Right atrium auricular region (tissue), 2 donors: Measurements from ENCODE around the gene SMPD3. TPM values are rescaled to one million over a fixed set of nuclear protein-coding genes. Genes with fewer than 3 reads are reported as not detected.

Source experiments
- DNase-seq: peaks from one replicate; pipeline ENCODE4 v3.0.0-alpha.2; 2019; ENCODE audit warnings: low spot score
- H3K27ac ChIP-seq, 2 donors: fragments of 200-600 bp; sonication (generic); 1 replicate in 1 of 2; 2 replicates in 1 of 2; pipeline ENCODE4 v1.5.1; 2016 to 2019
- H3K27me3 ChIP-seq, 2 donors: fragments of 200-600 bp; sonication (generic); one replicate each; pipeline versions ENCODE4 v1.5.1 to v1.6.0; 2017 to 2019
- H3K36me3 ChIP-seq: fragments of 200-600 bp; sonication (generic); one replicate; pipeline ENCODE4 v1.5.1; 2016
- H3K4me1 ChIP-seq, 2 donors: fragments of 200-600 bp; sonication (generic); one replicate each; pipeline versions ENCODE4 v1.5.1 to v1.6.0; 2017 to 2019
- H3K4me3 ChIP-seq, 2 donors: fragments of 200-600 bp; sonication (generic); 1 replicate in 1 of 2; 2 replicates in 1 of 2; pipeline ENCODE4 v1.5.1; 2017 to 2019; ENCODE audit warnings: mild to moderate bottlenecking in 1 of 2, moderate library complexity in 1 of 2
- H3K9me3 ChIP-seq, 2 donors: fragments of 200-600 bp; sonication (generic); one replicate each; pipeline ENCODE4 v1.5.1; 2019
- total RNA-seq, 2 donors: library from RNA; depleted of rRNA; stranded (reverse); fragments of >200 nt; gene quantifications; one replicate each; pipeline ENCODE4 v1.1.0, GENCODE V29; 2016
- TF ChIP-seq, protein P1 (sequence below), 2 donors: fragments of 200-600 bp; sonication (generic); IDR thresholded peaks; one replicate each; pipeline ENCODE4 v1.5.1; 2019; ENCODE audit warnings: antibody characterized with exemption in 2 of 2

SMPD3 gene
- total RNA-seq, 2 donors from 2014 or later, result 3.0 to 4.4 TPM

DNA sequence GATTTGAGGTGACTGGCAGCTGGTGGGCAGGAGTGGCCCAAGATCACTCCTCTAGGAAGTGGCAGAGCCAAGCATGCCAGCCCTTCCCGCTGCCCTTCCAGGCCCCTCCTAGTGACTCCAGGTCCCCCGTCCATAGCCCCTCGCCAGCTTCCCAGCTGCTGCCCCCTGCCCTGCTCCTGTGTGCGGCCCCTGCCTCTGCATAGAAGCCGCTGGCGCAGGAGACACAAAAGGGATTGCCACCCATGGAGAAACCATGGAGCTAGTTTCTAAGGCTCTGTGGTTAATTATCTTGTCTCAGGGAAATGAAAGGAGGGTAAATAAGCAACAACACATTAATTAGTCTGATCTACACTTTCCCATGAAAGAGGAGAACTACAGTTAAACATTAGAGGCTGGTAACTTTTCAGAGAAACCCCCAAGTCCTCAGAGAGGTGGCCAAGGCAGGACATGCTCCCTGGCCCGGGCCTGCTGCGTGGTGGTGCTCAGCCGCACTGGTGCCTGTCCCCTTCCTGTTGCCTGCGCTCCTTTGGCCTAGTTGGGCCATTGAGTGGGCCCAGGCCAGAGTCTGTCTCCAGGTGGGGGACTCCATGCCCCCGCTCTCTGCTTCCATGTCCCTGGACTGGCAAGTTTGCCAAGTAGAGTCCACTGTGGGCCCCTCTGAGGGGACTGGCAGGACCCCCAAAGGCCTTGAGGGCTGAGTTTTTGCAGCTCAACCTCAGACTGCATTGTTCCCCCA, 72.3 kb downstream of the SMPD3 start:
- Histone ChIP-seq H3K9me3 (no peaks in the 10 kb centered on the region), H3K4me1 (no peaks in the 10 kb centered on the region), H3K36me3 (no peaks in the 10 kb centered on the region), H3K27ac (no peak overlapping the region), H3K4me3 (no peak overlapping the region), H3K27me3 (no peaks in the 10 kb centered on the region)
- TF ChIP-seq, protein P1, sequence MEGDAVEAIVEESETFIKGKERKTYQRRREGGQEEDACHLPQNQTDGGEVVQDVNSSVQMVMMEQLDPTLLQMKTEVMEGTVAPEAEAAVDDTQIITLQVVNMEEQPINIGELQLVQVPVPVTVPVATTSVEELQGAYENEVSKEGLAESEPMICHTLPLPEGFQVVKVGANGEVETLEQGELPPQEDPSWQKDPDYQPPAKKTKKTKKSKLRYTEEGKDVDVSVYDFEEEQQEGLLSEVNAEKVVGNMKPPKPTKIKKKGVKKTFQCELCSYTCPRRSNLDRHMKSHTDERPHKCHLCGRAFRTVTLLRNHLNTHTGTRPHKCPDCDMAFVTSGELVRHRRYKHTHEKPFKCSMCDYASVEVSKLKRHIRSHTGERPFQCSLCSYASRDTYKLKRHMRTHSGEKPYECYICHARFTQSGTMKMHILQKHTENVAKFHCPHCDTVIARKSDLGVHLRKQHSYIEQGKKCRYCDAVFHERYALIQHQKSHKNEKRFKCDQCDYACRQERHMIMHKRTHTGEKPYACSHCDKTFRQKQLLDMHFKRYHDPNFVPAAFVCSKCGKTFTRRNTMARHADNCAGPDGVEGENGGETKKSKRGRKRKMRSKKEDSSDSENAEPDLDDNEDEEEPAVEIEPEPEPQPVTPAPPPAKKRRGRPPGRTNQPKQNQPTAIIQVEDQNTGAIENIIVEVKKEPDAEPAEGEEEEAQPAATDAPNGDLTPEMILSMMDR (IDR thresholded peaks at IDR 0.05), result no peak
- no peak for DNase-seq

GRCh38 chr16:68374961-68375660, 73.2 kb downstream of the SMPD3 start:
- TF ChIP-seq, protein P1 (IDR thresholded peaks at IDR 0.05), result no peak
- Histone ChIP-seq H3K9me3 (no peaks in the 10 kb centered on the region), H3K36me3 (no peaks in the 10 kb centered on the region), H3K27me3 (no peaks in the 10 kb centered on the region), H3K4me1 (no peaks in the 10 kb centered on the region), H3K27ac (no peak overlapping the region), H3K4me3 (no peak overlapping the region)
- DNase-seq, result no peak

DNA sequence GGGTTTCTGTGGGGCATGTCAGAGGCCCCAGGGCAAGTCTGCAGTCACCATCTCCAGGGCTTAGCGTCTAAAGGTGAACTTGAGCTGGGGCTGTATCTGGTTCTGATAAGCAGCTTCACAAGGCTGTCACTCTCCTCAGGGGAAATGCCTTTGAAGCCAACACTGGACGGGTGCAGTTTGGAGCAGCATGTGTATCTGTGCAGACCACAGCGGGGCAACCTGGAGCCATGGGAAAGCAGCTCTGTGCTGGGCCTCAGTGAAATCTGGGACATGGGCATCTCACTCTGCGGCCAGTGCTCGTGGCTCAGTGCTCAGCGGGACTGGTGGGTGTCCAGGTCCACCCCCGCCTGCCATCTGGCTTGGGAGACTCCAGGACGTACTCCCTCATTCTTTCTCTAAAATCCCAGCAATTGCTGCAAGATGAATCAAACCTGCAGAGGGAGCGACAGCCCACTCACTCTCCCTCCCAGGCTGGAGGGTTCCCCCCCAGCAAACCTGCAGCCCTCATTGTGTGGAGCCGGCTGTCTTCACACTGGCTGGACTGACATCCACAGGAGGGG, 74.0 kb downstream of the SMPD3 start:
- no peaks in the 10 kb centered on the region for H3K9me3 ChIP-seq
- no peak for DNase-seq
- TF ChIP-seq, protein P1 (IDR thresholded peaks at IDR 0.05), result no peak
- no peak overlapping the region for H3K27ac ChIP-seq
- no peaks in the 10 kb centered on the region for H3K27me3 ChIP-seq
- H3K4me3 ChIP-seq, result no peak overlapping the region
- no peaks in the 10 kb centered on the region for H3K36me3 ChIP-seq
- no peaks in the 10 kb centered on the region for H3K4me1 ChIP-seq

DNA sequence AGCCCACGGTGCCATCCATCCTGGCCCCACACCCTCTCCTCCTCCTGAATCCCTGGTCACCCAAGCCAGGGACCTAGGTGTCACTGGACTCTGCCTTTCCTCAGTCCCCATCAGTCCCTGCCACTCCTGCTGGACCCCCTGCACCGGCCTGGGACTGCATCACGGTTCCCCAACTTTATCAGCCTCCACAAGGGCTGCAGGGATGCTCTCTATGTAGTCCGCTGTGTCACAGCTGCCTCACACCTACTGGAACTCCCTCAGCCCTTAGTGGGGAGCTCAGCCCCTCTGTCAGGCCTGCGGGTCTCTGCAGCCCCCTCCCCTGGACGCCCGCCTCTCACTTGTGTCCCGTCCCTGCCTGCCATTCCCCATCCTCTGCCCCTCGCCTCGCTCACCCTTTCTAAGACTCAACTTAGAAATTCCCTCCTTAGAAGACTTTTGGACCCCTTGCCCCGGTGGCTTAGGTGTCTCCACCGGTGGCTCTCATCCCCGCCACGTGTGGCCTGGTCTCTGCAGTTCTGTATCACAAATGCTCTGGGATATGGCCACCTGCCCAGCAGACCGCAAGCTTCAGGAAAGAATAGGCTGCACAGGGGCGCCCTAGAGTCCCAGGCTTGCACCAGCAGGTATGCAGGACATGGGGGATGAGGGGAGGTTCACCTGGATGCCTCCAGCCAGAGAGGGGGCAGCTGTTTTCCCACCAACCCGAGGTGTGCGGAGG, 74.6 kb downstream of the SMPD3 start:
- Histone ChIP-seq H3K9me3 (no peaks in the 10 kb centered on the region), H3K27ac (no peak overlapping the region), H3K36me3 (no peaks in the 10 kb centered on the region), H3K4me3 (no peak overlapping the region), H3K4me1 (no peaks in the 10 kb centered on the region), H3K27me3 (no peaks in the 10 kb centered on the region)
- TF ChIP-seq, protein P1 (IDR thresholded peaks at IDR 0.05), result no peak
- DNase-seq, result no peak

- DNase-seq, result no peak
- TF ChIP-seq, protein P1 (IDR thresholded peaks at IDR 0.05), result no peak
- H3K4me3 ChIP-seq, result no peak overlapping the region
Observed at GRCh38 chr16:68372806-68373205, 75.5 kb downstream of the SMPD3 start.

More at GRCh38 chr16:68372806-68373205, 75.5 kb downstream of the SMPD3 start:
- Histone ChIP-seq H3K27ac (no peak overlapping the region), H3K36me3 (no peaks in the 10 kb centered on the region), H3K4me1 (no peaks in the 10 kb centered on the region), H3K27me3 (no peaks in the 10 kb centered on the region), H3K9me3 (no peaks in the 10 kb centered on the region)
